HepG2 (cell line): ENCODE results near the gene RRP36. TPM values are rescaled to one million over a fixed set of nuclear protein-coding genes. Genes with fewer than 3 reads are reported as not detected.

ENCODE experiments used
- ATAC-seq: fragments of 200-7000 bp; cut with Tn5 transposase; 3 replicates; pipeline ENCODE4 v1.9.1; 2020; ENCODE audit warnings: mild to moderate bottlenecking, moderate library complexity
- BruUV-seq: library from RNA; stranded (reverse); fragments of 400-500 nt; replicated peaks from 2 replicates; lab custom pipeline; 2021; lab: Mats Ljungman, UMichigan
- CTCF ChIA-PET: fragments of 300-600 bp; formaldehyde crosslinking; extraction: SDS; loops from one replicate; lab custom pipeline; 2021; ENCODE audit warnings: low total read pairs, inconsistent platforms, low intra/inter-chr PET ratio; lab: Yijun Ruan, JAX
- POLR2A ChIA-PET: fragments of 350-600 bp; sonication (Branson Sonifier 250); formaldehyde crosslinking; loops from one replicate; lab custom pipeline; 2020; ENCODE audit warnings: antibody characterized with exemption, inconsistent platforms; lab: Yijun Ruan, JAX
- DNase-seq: peaks from one replicate; pipeline ENCODE4 v3.0.0-alpha.2; 2015; ENCODE audit warnings: low spot score
- FAIRE-seq: peaks from 3 replicates; lab custom pipeline; 2011; peaks lifted over from hg19 to GRCh38; lab: Jason Lieb, UNC
- H2AFZ ChIP-seq: one replicate; pipeline ENCODE4 v1.6.1; 2011; ENCODE audit warnings: low read length, inconsistent platforms
- H3K27ac ChIP-seq: fragments of 300-600 bp; 3 replicates; pipeline ENCODE4 v1.8.0; 2011; ENCODE audit warnings: mixed run types, mild to moderate bottlenecking, mixed read lengths, low read length, inconsistent platforms; ENCODE audit not compliant: insufficient read depth; ENCODE audit errors: extremely low read length
- H3K27me3 ChIP-seq, 2 experiments: fragments of 200-600 bp in 1 of 2; 2 replicates in 1 of 2; 3 replicates in 1 of 2; pipeline versions ENCODE4 v1.6.0 to v1.8.0; 2011; ENCODE audit warnings: low read length in 2 of 2, mild to moderate bottlenecking in 2 of 2, moderate library complexity in 2 of 2, inconsistent platforms in 1 of 2; ENCODE audit not compliant: insufficient read depth in 2 of 2, control insufficient read depth in 1 of 2
- H3K36me3 ChIP-seq, 2 experiments: fragments of 200-600 bp in 1 of 2; replicated peaks in 1 of 2; 2 replicates in 1 of 2; 3 replicates in 1 of 2; pipeline versions ENCODE4 v1.5.1 to v1.8.0; 2011; ENCODE audit warnings: low read length in 2 of 2, inconsistent platforms in 1 of 2; ENCODE audit not compliant: insufficient read depth in 2 of 2, control insufficient read depth in 1 of 2
- H3K4me1 ChIP-seq: 2 replicates; pipeline ENCODE4 v1.5.1; 2012; ENCODE audit warnings: low read length, inconsistent platforms; ENCODE audit not compliant: insufficient read depth
- H3K4me2 ChIP-seq: 2 replicates; pipeline ENCODE4 v1.6.0; 2011; ENCODE audit warnings: low read depth, low read length, inconsistent platforms
- H3K4me3 ChIP-seq, 3 experiments: fragments of 200-600 bp in 1 of 3; sonication (generic), shearing (Covaris generic) in 1 of 3; replicated peaks in 1 of 3; 2 replicates each; pipeline ENCODE4 v1.5.1; 2011 to 2016; ENCODE audit warnings: low read length in 3 of 3, inconsistent platforms in 2 of 3, low read depth in 2 of 3, mild to moderate bottlenecking in 2 of 3, control low read depth in 1 of 3, mixed read lengths in 1 of 3; ENCODE audit not compliant: insufficient read depth in 1 of 3
- H3K79me2 ChIP-seq: one replicate; pipeline ENCODE4 v1.6.1; 2011; ENCODE audit warnings: low read length, inconsistent platforms; ENCODE audit not compliant: insufficient read depth
- H3K9ac ChIP-seq: 2 replicates; pipeline ENCODE4 v1.6.0; 2011; ENCODE audit warnings: mild to moderate bottlenecking, low read depth, low read length, inconsistent platforms; ENCODE audit not compliant: insufficient read depth
- H3K9me3 ChIP-seq: 2 replicates; pipeline ENCODE4 v1.5.1; 2012; ENCODE audit warnings: mild to moderate bottlenecking, low read length
- H4K20me1 ChIP-seq: 2 replicates; pipeline ENCODE4 v1.6.0; 2011; ENCODE audit warnings: inconsistent platforms, mild to moderate bottlenecking, low read length, moderate library complexity; ENCODE audit not compliant: insufficient read depth
- CBX2 ChIP-seq, 2 experiments: fragments of 200-600 bp in 1 of 2; sonication (generic); formaldehyde crosslinking in 1 of 2; IDR thresholded peaks; 2 replicates each; pipeline versions ENCODE4 v1.7.0 to v1.8.1; 2018 to 2022; ENCODE audit warnings: low read depth in 2 of 2, low read length in 1 of 2, mild to moderate bottlenecking in 1 of 2, missing genetic modification reagents in 1 of 2
- ELF3 ChIP-seq: IDR thresholded peaks from 2 replicates; pipeline ENCODE4 v1.6.1; 2016; ENCODE audit warnings: missing genetic modification reagents, missing compliant biosample characterization
- GZF1 ChIP-seq: sonication (generic); formaldehyde crosslinking; IDR thresholded peaks from 2 replicates; pipeline ENCODE4 v1.5.1; 2020; ENCODE audit warnings: mild to moderate bottlenecking, missing genetic modification reagents
- TBL1XR1 ChIP-seq: fragments of 150-350 bp; IDR thresholded peaks from 2 replicates; pipeline ENCODE4 v1.6.1; 2014; ENCODE audit warnings: borderline replicate concordance, low read length; ENCODE audit not compliant: partially characterized antibody
- ZNF24 ChIP-seq: fragments of 450-650 bp; IDR thresholded peaks from 2 replicates; pipeline ENCODE4 v1.6.1; 2017; ENCODE audit warnings: antibody characterized with exemption, mild to moderate bottlenecking
- ZNF558 ChIP-seq: sonication (generic); formaldehyde crosslinking; IDR thresholded peaks from 2 replicates; pipeline ENCODE4 v1.9.0; 2022; ENCODE audit warnings: mild to moderate bottlenecking, missing genetic modification reagents, borderline replicate concordance
- ZSCAN29 ChIP-seq: sonication (generic); formaldehyde crosslinking; conservative IDR thresholded peaks from 2 replicates; pipeline ENCODE4 v1.4.0; 2020; ENCODE audit warnings: mild to moderate bottlenecking, missing genetic modification reagents
- WGBS: methylation state at CpG from one replicate; pipeline ENCODE4 v1.1.6; 2017; ENCODE audit warnings: low lambda C conversion rate; 5-methylcytosine and 5-hydroxymethylcytosine counted together
- in situ Hi-C: cut with HindIII; loops from 2 replicates; pipeline ENCODE4 v1.10.0; 2017; ENCODE audit warnings: low pct_unique_long_range_greater_than_20kb; ENCODE audit not compliant: extremely low pct_ligation_motif_present
- intact Hi-C: fragments of 100-400 bp; cut with micrococcal nuclease; formaldehyde crosslinking; loops from one replicate; pipeline ENCODE4 v1.10.0; 2022; ENCODE audit not compliant: unreplicated experiment
- polyA plus RNA-seq, 8 experiments: library from polyadenylated mRNA; depleted of rRNA in 3 of 8; stranded (reverse) in 7 of 8; unstranded in 1 of 8; fragments of >200 nt; fragmentation: Illumina TruSeq in 4 of 8; extraction: Trizol in 4 of 8; gene quantifications; 2 replicates each; pipeline versions ENCODE4 v1.2.1 to v1.2.3, GENCODE V29; 2011 to 2016; ENCODE audit warnings: low read depth in 4 of 8, missing spikeins in 1 of 8, mixed read lengths in 1 of 8; ENCODE audit not compliant: insufficient read depth in 1 of 8
- total RNA-seq, 5 experiments: library from RNA; depleted of rRNA; stranded (reverse); fragments of >200 nt; fragmentation: Illumina TruSeq; extraction: Trizol; gene quantifications; 2 replicates each; pipeline ENCODE4 v1.2.3, GENCODE V29; 2016; ENCODE audit warnings: low read depth in 1 of 5
- TF ChIP-seq, protein P1 (sequence below): sonication (generic); formaldehyde crosslinking; IDR thresholded peaks from 2 replicates; pipeline ENCODE4 v1.8.0; 2022; ENCODE audit warnings: mild to moderate bottlenecking, missing genetic modification reagents, moderate library complexity
- TF ChIP-seq, protein P2 (sequence below): sonication (generic); formaldehyde crosslinking; IDR thresholded peaks from 2 replicates; pipeline ENCODE4 v1.5.0; 2020; ENCODE audit warnings: mild to moderate bottlenecking, missing genetic modification reagents
- TF ChIP-seq, protein P3 (sequence below): sonication (generic); formaldehyde crosslinking; IDR thresholded peaks from 2 replicates; pipeline ENCODE4 v1.5.1; 2020; ENCODE audit warnings: mild to moderate bottlenecking, missing genetic modification reagents, moderate library complexity

The RRP36 gene
- total and polyA plus RNA-seq, 2 of the 13 experiments (the other 11 are each of a cell fraction or from before 2014, with no cell fraction given): 29.5 to 144 TPM

DNA sequence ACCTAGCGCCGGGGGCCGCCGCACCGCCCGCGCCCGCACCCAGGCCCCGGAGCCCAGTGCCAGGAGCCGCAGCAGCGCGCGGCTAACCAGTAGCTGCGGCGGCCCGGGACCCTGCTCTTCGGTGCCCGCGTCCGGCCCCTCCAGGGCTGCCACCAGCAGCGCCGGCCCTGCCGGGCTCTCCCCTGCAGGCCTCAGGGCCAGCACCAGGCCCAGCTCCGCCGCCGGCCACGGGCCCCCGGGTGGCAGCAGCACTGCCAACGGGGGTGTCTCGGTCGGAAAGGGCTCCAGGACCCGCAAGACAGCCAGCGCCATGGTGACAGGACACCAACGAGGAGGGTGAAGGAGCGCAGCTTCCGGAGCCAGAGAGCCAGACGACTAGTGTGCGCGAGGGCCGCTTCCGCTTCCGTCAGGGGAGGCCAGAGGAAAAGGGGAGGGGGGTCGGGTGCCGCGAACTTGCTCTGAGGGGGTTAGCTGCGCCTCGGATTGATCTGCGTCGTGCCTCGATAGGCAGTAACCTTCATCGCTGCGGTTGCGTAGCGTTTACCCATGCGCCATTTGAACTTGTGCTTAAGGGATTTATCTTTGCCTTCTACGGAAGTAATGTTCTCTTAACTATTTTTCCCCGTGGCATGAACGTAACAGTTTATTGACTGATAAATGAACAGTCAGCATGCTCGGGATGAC, 42.4 kb upstream of the RRP36 start, which contains the start of gene PEX6:
TSS of gene PEX6 (minus strand) at position 343 of the 684 bp plus-strand sequence. CDS start at position 312, 31 bp downstream.
- peaks cover 10% of the 10 kb centered on the region for H3K79me2 ChIP-seq
- no TSS peak for BruUV-seq
- no peaks in the 10 kb centered on the region for H4K20me1 ChIP-seq
- peak within 1 kb of the TSS; percentile 97 for H3K4me2 ChIP-seq
- POLR2A ChIA-PET: interaction anchor here (0.6 to 3.8 kb wide), 31 partner anchors 9 to 596 kb away, joined by 3 to 52 read pairs (median 7); partner anchors contain the start of genes BICRAL, CNPY3, CUL7 and CUL9
- FAIRE-seq (peak; percentile 56), DNase-seq (peak; percentile 90), ATAC-seq (peak; percentile 91)
- H3K9me3 ChIP-seq: no peaks in the 10 kb centered on the region
- WGBS: 0% methylated on average over 28 of the region's 59 CpGs
- H3K4me1 ChIP-seq: peaks cover 44% of the 10 kb centered on the region
- peak within 1 kb of the TSS; percentile 73 for H3K27ac ChIP-seq
- peak within 1 kb of the TSS; percentile 87 for H3K9ac ChIP-seq
- CTCF ChIA-PET: no interaction called here
- peak within 1 kb of the TSS; percentile 79 to 96 (median 95) for H3K4me3 ChIP-seq
- no peaks in the 10 kb centered on the region; a peak in 1 of 5 replicates for H3K27me3 ChIP-seq
- intact Hi-C loops (loop anchor here (2.0 kb wide), 1 partner anchor 78 kb away; no protein-coding TSS in a partner anchor), in situ Hi-C loops (no loop called here)
- peak within 1 kb of the TSS; percentile 85 for H2AFZ ChIP-seq
- no peaks in the 10 kb centered on the region for H3K36me3 ChIP-seq
- peak; percentile 75 for TF ChIP-seq ZSCAN29
- peak; percentile 92 for TF ChIP-seq ELF3 (CRISPR knock-in tag)
- TF ChIP-seq, protein P1, sequence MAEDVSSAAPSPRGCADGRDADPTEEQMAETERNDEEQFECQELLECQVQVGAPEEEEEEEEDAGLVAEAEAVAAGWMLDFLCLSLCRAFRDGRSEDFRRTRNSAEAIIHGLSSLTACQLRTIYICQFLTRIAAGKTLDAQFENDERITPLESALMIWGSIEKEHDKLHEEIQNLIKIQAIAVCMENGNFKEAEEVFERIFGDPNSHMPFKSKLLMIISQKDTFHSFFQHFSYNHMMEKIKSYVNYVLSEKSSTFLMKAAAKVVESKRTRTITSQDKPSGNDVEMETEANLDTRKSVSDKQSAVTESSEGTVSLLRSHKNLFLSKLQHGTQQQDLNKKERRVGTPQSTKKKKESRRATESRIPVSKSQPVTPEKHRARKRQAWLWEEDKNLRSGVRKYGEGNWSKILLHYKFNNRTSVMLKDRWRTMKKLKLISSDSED (CRISPR knock-in tag): no peak
- TF ChIP-seq, protein P2, sequence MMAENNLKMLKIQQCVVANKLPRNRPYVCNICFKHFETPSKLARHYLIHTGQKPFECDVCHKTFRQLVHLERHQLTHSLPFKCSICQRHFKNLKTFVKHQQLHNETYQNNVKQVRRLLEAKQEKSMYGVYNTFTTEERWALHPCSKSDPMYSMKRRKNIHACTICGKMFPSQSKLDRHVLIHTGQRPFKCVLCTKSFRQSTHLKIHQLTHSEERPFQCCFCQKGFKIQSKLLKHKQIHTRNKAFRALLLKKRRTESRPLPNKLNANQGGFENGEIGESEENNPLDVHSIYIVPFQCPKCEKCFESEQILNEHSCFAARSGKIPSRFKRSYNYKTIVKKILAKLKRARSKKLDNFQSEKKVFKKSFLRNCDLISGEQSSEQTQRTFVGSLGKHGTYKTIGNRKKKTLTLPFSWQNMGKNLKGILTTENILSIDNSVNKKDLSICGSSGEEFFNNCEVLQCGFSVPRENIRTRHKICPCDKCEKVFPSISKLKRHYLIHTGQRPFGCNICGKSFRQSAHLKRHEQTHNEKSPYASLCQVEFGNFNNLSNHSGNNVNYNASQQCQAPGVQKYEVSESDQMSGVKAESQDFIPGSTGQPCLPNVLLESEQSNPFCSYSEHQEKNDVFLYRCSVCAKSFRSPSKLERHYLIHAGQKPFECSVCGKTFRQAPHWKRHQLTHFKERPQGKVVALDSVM: peak; percentile 74
- TF ChIP-seq CBX2 (IDR thresholded peaks at IDR 0.05; ENCODE audit: low read depth, low read length): no peak
- no peak for TF ChIP-seq CBX2 (CRISPR knock-in tag; IDR thresholded peaks at IDR 0.05; ENCODE audit: low read depth)
- no peak; the same call in 1 of the 2 replicates for TF ChIP-seq GZF1 (CRISPR knock-in tag)
- TF ChIP-seq, protein P3, sequence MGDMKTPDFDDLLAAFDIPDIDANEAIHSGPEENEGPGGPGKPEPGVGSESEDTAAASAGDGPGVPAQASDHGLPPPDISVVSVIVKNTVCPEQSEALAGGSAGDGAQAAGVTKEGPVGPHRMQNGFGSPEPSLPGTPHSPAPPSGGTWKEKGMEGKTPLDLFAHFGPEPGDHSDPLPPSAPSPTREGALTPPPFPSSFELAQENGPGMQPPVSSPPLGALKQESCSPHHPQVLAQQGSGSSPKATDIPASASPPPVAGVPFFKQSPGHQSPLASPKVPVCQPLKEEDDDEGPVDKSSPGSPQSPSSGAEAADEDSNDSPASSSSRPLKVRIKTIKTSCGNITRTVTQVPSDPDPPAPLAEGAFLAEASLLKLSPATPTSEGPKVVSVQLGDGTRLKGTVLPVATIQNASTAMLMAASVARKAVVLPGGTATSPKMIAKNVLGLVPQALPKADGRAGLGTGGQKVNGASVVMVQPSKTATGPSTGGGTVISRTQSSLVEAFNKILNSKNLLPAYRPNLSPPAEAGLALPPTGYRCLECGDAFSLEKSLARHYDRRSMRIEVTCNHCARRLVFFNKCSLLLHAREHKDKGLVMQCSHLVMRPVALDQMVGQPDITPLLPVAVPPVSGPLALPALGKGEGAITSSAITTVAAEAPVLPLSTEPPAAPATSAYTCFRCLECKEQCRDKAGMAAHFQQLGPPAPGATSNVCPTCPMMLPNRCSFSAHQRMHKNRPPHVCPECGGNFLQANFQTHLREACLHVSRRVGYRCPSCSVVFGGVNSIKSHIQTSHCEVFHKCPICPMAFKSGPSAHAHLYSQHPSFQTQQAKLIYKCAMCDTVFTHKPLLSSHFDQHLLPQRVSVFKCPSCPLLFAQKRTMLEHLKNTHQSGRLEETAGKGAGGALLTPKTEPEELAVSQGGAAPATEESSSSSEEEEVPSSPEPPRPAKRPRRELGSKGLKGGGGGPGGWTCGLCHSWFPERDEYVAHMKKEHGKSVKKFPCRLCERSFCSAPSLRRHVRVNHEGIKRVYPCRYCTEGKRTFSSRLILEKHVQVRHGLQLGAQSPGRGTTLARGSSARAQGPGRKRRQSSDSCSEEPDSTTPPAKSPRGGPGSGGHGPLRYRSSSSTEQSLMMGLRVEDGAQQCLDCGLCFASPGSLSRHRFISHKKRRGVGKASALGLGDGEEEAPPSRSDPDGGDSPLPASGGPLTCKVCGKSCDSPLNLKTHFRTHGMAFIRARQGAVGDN (CRISPR knock-in tag): peak; percentile 96
- TF ChIP-seq TBL1XR1: no peak
- 0 out of 2 replicates have a peak, but pooled peaks have one; percentile 26 for TF ChIP-seq ZNF24
- TF ChIP-seq ZNF558: peak; percentile 78; the same call in 1 of the 2 replicates
